ENCODE data around the gene OCLN.
"Not testable (repeated sequence)": the region's sequence is repeated elsewhere in the genome, so short reads cannot be mapped to it uniquely, and the experiment has no call there.

Gene OCLN

DNA sequence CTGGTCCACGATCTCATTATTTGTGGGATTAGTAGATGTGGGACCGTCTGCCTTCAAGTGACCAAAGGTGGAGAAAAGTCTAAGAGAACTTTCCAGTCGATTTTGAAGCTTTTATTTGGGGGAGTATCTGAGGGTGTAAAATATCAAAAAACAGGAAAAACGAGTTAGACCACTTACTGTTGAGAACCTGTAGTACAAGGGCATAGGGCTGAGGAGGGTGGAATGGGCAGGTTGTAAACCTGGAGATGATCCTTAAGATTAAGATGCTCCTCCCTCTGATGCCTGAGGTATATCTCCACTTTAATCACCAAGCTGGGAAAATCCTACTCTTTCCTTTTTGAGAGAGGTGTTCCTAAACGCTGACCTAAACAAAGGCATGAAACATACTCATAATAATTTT is 35.4 kb downstream of the OCLN start:
- H3K4me3 ChIP-seq (ENCODE audit: control insufficient read depth, low read depth, low read length) = no peak overlapping the region
- no peak for TF ChIP-seq CTCF (conservative IDR thresholded peaks at IDR 0.05; ENCODE audit: control insufficient read depth, insufficient read depth, low read depth, low read length)
- DNase-seq (ENCODE audit: low read depth) = no peak

- no peak for DNase-seq (ENCODE audit: low read depth)
- H3K4me3 ChIP-seq (ENCODE audit: control insufficient read depth, low read depth, low read length) = no peak overlapping the region
- no peak for TF ChIP-seq CTCF (conservative IDR thresholded peaks at IDR 0.05; ENCODE audit: control insufficient read depth, insufficient read depth, low read depth, low read length)
These were observed 36.0 kb downstream of the OCLN start for GRCh38 chr5:69528609-69529008.

DNA sequence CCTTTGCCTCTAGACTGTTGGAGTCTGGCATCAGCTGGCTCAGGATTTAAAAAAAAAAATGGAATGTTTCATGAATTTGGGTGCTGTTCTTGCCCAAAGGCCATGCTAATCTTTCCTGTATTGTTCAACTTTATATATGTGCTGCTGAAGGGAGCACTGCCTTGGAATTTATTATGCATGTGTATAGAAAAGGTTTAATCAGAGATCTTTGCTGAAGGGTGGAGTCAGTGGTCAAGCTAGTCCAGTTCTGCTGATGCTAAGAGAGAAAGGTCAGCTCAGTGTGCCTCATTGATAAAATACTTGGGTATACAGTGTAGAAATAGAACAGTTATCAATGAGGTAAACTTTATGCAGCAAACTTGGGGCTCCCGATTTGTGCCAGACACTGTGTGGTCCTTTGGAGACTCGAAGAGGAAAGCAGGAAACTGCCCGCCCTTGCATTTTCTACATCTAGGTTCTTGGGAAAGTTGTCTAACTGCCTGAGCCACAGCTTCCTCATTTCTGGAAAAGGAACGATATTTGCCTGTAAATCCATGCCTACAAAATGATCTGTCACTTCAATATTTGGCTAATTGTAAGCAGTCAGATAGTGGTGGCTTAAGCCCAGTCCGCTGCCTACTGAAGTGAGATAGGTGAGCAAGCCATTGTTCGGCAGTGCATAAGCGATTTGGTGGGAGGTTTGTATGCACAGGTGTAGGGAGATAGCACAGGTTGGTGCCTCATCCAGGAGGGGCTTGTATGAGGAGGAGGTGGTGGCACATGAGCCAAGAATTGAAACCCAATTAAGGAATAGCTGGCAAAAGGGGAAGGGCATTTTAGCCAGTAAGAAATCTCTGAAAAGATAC is 38.2 kb downstream of the OCLN start:
- no peak for DNase-seq (ENCODE audit: low read depth)
- no peak for TF ChIP-seq CTCF (conservative IDR thresholded peaks at IDR 0.05; ENCODE audit: control insufficient read depth, insufficient read depth, low read depth, low read length)
- no peak overlapping the region for H3K4me3 ChIP-seq (ENCODE audit: control insufficient read depth, low read depth, low read length)

DNA sequence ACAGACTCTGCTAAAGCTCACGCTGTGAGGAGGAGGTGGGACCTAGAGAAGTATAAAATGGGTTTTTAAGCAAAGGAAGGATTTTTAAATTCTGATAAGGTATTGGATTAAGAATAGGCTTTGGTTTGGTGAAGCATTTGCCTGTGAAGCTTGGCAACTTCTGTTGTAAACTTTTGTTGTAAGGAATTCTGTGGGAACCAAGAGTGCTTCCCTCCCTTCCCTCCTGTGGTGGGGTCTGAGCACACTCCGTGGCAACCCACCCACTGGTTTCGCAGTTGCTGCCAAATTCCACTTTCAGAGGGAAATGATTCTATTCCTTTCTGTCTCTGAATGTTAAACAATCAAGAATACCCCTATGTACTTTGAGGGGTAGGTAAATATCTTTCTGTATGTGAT is 38.8 kb downstream of the OCLN start:
- DNase-seq (ENCODE audit: low read depth) = no peak
- TF ChIP-seq CTCF (conservative IDR thresholded peaks at IDR 0.05; ENCODE audit: control insufficient read depth, insufficient read depth, low read depth, low read length) = no peak
- H3K4me3 ChIP-seq (ENCODE audit: control insufficient read depth, low read depth, low read length) = no peak overlapping the region

GRCh38 chr5:69537911-69538310 is 45.3 kb downstream of the OCLN start:
- DNase-seq (ENCODE audit: low read depth); H3K4me3 ChIP-seq (ENCODE audit: control insufficient read depth, low read depth, low read length): not testable (repeated sequence)

GRCh38 chr5:69538735-69539134 is 46.1 kb downstream of the OCLN start:
- not testable (repeated sequence) for DNase-seq (ENCODE audit: low read depth); H3K4me3 ChIP-seq (ENCODE audit: control insufficient read depth, low read depth, low read length)

DNA sequence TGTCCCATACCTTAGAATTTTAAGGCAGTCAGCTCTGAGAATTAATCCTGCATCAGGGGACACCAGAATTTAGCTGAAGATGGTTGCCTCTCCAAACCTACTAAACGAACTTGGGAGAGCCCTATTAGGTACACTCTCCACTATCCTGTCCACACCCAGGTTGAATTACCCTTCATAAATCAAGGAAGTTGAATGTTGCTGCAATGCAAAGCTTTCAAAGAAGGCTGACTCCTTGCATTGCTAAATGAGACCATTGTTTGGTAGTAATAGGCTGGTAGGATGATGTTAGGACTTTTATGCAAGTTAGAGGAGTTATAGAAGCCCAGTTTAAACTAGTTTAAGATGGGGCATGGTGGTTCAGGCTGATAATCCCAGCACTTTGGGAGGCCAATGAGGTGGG is 48.8 kb downstream of the OCLN start:
- not testable (repeated sequence) for H3K4me3 ChIP-seq (ENCODE audit: control insufficient read depth, low read depth, low read length); DNase-seq (ENCODE audit: low read depth)

DNA sequence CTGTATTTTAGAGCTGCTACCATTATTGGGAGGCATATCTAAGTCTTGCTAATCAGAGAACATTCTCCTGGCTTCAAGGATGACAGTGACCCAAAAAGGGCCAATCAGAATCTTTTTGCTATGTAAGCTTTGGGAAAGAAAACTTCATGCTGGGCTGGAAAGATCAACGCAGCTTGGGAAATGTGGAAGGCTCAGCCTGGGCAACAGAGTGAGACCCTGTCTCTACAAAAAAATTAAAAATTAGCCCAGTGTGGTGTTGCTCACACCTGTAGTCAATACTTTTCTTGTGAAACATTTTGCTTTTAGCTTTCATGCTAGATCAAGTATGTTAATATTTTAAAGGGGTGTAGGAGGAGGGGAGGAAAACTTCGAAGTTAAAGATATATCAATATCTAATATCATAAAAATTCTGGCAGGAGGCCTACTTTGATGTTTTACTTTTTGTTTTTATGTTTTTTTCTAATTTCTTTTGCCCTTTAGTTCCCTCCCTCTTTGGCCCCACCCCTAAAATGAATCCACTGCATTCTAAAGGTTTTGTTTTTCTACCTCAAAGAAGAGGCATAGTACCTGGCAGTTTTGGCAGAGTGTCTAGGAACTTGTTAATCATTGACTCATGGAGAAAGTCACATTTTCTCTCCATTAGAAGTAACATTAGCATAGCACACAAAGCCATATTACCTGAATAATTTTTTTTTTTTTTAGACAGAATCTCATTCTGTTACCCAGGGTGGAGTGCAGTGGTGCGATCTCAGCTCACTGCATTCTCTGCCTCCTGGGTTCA is 50.4 kb downstream of the OCLN start:
- not testable (repeated sequence) for DNase-seq (ENCODE audit: low read depth)

GRCh38 chr5:69544602-69545001 is 52.0 kb downstream of the OCLN start:
- H3K4me3 ChIP-seq (ENCODE audit: control insufficient read depth, low read depth, low read length) = not testable (repeated sequence)

More for the DNA sequence above, 50.4 kb downstream of the OCLN start:
- not testable (repeated sequence) for H3K4me3 ChIP-seq (ENCODE audit: control insufficient read depth, low read depth, low read length)

GRCh38 chr5:69559908-69560330 is 67.3 kb downstream of the OCLN start, which contains the start of gene GTF2H2C:
GTF2H2C (plus strand) TSS chr5:69560191; CDS start chr5:69565133, 4,942 bp downstream.
- H3K4me3 ChIP-seq (ENCODE audit: control insufficient read depth, low read depth, low read length) = peak within 1 kb of the TSS; percentile 47
- peak; percentile 67 for DNase-seq (ENCODE audit: low read depth)

More at GRCh38 chr5:69544602-69545001, 52.0 kb downstream of the OCLN start:
- DNase-seq (ENCODE audit: low read depth) = not testable (repeated sequence)

DNA sequence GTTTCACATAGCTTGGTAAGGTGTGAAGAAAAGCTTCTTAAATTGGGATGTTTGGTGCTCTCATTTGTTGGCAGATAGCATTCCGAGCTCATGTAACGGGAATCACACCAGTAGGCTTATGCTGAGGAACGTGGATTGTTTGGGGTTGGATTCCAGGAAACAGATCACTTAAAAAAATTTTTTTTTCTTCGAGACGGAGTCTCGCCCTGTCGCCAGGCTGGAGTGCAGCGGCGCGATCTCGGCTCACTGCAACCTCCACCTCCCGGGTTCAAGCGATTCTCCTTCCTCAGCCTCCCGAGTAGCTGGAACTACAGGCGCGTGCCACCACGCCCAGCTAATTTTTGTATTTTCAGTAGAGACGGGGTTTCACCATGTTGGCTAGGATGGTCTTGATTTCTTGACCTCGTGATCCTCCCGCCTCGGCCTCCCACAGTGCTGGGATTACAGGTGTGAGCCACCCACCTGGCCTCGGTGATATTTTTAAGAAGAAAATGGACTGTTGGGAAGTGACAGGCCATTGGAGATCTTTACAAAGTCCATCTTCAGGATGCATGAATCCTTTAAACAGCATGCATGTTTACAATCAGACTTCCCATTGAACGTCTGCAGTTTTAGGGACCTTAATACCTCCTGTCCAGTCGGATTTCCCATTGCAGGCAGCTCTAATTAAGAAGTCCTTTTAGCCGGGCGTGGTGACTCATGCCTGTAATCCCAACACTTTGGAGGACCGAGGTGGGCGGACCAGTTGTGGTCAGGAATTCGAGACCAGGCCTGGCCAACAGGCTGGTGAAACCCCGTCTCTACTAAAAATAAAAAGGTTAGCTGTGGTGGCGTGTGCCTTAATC is 68.2 kb downstream of the OCLN start:
- peak overlapping the region; percentile 43 for H3K4me3 ChIP-seq (ENCODE audit: control insufficient read depth, low read depth, low read length)

DNA sequence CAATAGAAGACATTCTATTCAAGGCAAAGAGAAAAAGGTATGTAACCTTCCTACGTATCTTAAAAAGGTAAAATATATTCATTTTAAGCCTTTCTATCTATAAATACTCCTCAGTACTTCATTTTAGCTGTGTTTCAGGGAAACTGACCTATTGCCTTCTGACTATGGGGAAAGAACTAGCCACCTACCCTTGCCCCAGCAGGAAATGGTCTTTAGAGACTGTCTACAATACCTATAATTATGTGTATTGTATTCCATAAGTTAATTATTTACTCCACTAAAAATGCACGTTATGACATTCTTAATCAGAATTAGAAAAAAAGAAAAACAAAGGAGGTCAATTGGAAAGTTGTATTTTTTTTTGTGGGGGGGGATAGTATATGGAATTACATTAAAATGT is 73.6 kb downstream of the OCLN start:
- H3K4me3 ChIP-seq (ENCODE audit: control insufficient read depth, low read depth, low read length); DNase-seq (ENCODE audit: low read depth): not testable (repeated sequence)

More for the DNA sequence above, 68.2 kb downstream of the OCLN start:
- DNase-seq (ENCODE audit: low read depth) = peak; percentile 9
